Fibroblast of peridontal ligament (primary cell): ENCODE results near the gene PPP2R2C.

Experiments used
- DNase-seq: peaks from one replicate; pipeline ENCODE4 v3.0.0-alpha.2; 2010; ENCODE audit errors: extremely low read depth

PPP2R2C gene

DNA sequence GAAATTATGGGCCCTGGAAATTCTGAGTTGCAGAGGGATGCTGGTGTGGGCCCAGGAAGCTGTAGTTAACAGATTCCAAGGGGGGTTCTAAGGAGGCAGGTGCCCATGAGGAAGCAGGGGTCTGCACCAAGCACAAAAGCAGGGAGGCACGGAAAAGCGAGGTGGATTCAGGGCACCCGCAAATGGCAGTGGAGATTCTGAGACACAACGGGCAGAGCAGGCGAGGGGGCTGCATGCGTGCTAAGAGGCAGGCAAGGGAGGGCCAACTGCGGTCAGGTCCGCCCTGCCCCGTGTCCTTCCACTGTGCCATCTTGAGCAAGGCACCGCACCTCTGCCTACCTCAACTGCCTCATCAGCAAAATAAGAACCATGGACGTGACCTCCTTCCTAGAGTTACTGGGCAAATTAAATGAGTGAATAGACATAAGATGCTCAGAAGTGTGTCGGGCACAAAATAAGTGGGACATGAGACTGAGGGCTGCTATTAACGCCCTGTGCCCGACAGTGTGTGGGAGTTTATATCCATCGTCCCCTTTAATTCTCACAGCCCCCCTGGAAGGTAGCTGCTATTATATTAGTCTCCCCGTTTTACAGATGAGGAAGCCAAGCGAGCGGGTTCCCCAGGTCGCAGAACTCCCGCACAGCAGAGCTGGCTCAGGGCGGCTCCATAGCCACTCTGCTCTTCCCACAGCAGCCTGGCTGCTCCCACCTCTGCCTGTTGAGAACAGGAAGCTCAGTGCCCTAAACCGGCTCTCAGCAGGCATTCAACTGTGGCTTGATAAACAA lies 67.6 kb downstream of the PPP2R2C start:
- no peak for DNase-seq

GRCh38 chr4:6403400-6403685 lies 69.1 kb downstream of the PPP2R2C start:
- no peak for DNase-seq

DNA sequence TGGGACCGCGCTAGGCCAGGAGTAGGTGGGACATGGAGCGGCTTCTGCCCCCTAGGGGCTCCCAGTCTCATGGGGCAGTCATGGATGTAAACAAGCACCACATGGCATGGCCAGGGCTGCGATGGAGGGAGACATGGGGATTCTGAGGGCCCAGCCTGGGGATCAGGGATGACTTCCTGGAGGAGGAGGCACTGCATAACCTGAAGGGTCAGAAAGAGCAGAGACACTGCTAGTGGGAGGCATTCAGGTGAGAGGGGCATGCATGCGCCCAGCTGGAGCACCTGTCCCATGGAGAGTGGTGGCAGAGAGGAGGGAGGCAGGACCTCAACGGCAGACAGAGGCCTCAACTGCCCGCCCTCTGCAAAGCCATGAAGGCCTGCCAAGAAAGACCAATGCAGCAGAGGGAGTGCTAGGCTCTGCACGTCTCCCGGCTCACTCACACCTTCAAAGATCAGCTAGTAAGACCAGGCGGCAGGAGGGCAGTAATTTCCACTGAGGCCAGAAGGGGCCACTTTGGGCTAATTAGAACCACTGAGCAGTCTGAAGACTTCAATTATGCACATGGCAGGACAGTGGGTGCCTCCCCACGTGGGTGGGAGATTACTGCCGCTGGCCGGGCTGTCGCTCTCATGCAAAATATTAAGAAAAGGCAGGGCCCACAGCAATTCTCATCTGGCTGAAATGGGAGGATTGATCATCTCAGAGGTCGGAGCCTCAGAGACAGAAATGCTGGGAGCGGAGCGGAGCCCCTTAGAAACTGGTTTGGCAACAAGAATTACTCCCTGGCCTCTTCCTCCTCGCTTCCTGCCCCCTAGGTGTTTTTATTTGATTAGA lies 69.6 kb downstream of the PPP2R2C start:
- no peak for DNase-seq

DNA sequence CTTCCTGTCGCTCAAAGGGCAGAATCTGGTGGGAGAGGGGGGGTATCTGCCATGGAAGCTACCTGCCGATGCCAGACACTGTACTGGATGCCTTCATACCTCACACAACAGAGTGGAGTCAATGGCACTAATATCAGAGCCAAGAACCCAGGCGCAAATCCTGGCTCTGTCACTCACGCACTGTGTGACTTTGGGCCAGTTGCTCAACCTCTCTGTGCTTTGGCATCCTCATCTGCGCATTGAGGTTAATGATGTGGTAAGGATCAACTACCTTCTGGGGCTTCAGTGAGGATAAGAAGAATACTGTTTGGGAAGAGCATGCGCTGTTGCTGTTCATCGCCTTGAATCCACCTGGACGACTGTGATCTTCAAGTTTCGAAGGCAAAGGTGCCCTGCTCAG lies 70.6 kb downstream of the PPP2R2C start:
- DNase-seq = no peak

GRCh38 chr4:6396696-6397236 lies 75.6 kb downstream of the PPP2R2C start:
- DNase-seq = no peak

- no peak for DNase-seq
Observed at GRCh38 chr4:6395466-6396228, 76.8 kb downstream of the PPP2R2C start.

GRCh38 chr4:6394671-6395081 lies 77.7 kb downstream of the PPP2R2C start:
- no peak for DNase-seq

GRCh38 chr4:6393544-6394475 lies 78.6 kb downstream of the PPP2R2C start:
- no peak for DNase-seq

- DNase-seq = no peak
Observed at GRCh38 chr4:6393066-6393465, 79.3 kb downstream of the PPP2R2C start.

DNA sequence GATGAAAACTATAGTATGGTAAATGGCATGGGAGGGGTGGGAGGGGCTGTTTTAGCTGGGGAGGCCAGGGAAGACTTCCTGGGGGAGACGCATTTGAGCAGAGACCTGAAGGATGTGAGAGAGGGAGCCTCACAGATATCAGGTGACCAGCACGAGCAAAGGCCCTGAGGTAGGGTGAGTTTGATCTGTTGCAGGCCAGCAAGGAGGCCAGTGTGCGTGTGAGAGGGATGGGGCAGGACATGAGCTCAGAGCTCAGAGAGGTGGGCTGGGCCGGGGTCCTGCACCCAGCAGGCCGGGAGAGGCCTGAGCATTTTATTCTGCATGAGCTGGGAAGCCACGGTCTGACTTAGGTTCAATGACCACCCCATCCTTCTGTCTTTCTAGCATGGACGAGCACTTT lies 80.0 kb downstream of the PPP2R2C start:
- no peak for DNase-seq

DNA sequence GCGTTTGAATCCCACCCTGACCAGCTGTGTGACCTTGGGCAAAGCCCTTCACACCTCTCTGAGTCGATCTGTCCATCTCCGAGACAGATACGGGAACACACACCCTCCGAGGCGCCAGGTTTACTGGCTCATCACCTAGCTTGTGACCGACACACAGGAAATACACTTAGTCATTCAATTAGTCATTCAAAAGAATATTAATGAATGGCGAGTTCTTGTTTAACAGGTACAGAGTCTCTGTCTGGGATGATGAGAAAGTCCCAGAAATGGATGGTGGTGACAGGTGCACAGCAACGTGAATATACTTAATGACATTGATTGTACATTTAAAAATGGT lies 80.6 kb downstream of the PPP2R2C start:
- no peak for DNase-seq

- no peak for DNase-seq
Observed at GRCh38 chr4:6391186-6391851, 81.1 kb downstream of the PPP2R2C start.

DNA sequence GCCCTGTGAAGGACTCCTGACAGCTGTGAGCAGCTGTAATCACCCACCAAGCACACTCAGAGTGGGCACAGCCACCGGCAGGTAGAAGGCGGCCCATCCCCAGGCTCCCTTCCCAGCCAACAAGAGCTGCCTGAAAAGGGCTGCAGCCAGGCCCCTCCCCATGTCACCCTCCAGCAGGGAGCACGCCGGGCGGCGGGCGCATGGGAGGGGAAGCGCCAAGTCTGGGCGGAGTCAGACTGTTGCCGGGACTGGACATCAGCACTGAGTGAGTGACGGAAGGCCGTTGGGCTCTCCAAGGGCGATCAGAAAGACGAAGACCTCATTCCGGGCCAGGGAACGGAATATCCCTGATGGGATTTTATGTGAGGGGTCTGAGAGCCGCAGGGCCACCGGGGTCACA lies 82.1 kb downstream of the PPP2R2C start:
- DNase-seq = no peak

DNA sequence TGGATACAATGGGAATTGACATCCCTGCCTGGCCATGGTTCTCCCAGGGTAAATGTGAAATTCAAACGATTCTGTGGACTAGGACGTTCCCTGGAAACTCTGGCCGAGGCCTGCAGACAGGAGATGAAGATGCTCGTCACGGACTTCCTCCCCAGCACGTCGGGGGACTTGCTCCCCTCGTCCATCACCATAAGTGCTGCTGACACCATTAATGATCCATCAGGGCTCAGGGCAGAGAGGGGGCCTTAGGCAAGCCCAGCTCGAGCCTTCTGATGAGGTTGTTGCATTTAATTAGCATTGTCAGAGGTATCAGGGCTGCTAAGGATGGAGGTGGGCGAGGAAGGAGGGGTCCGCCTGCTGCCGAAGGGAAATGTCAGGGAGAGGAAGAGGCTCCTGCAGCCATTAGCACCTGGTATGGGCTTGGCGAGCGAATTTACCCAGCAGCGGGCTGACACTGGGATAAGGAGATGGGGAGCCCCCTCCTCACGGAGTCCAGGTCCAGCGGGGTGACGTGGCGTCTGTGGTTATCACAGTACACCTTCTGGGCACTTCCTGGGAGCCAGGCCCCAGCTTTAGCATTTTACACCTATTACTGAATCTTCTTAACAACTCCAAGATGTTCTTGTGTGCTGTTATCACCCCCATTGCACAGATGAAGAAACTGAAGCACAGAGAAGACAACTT lies 83.1 kb downstream of the PPP2R2C start:
- no peak for DNase-seq

- no peak for DNase-seq
Observed at GRCh38 chr4:6388713-6389112, 83.7 kb downstream of the PPP2R2C start.

- no peak for DNase-seq
Observed at GRCh38 chr4:6387946-6388345, 84.5 kb downstream of the PPP2R2C start.

DNA sequence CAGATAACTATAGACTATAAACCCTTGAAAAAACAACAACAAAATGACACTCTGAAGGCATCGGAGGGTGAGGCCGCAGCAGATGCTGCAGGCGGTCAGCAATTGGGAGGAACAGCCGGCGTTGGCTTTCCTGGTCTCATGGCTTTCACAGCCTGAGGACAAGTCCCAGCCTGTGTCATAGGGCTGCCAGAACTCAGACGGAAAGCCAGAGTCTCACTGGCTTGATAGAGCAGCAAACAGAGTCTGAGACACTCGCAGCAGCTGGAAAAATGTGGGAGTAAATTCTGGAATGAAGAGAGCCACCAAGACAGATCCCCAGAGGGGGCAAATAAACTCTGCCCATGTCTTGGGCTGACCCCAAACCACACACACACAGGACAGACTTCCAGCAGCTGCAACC lies 86.3 kb downstream of the PPP2R2C start:
- DNase-seq = no peak

GRCh38 chr4:6385288-6385687 lies 87.1 kb downstream of the PPP2R2C start:
- DNase-seq = no peak

GRCh38 chr4:6384541-6384940 lies 87.9 kb downstream of the PPP2R2C start:
- no peak for DNase-seq

GRCh38 chr4:6383929-6384328 lies 88.5 kb downstream of the PPP2R2C start:
- no peak for DNase-seq
